Activated T-helper 9 cell treated with anti-CD3 and anti-CD28 coated beads, Interleukin-2, amount 50 U/mL, for 16 hours (primary cell): ENCODE measurements around the gene KRT79.

ENCODE experiments used
- DNase-seq: peaks from one replicate; pipeline ENCODE4 v3.0.0-alpha.2; 2020; ENCODE audit warnings: low read depth

The KRT79 gene

DNA sequence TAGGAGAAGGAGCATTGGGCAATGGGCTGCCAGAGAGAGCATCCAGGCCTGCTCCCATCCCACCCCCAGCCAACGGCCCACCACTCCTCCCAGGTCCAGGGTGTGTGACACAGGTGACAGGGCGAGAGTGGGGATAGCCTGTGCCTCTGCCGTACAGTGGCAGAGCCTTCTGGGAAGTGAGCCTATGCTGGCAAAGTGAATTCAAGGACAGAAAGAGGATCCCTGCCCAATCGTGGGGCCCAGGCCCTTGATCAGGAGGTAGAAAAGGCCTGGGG, 553 bp upstream of the KRT79 start:
- no peak for DNase-seq

DNA sequence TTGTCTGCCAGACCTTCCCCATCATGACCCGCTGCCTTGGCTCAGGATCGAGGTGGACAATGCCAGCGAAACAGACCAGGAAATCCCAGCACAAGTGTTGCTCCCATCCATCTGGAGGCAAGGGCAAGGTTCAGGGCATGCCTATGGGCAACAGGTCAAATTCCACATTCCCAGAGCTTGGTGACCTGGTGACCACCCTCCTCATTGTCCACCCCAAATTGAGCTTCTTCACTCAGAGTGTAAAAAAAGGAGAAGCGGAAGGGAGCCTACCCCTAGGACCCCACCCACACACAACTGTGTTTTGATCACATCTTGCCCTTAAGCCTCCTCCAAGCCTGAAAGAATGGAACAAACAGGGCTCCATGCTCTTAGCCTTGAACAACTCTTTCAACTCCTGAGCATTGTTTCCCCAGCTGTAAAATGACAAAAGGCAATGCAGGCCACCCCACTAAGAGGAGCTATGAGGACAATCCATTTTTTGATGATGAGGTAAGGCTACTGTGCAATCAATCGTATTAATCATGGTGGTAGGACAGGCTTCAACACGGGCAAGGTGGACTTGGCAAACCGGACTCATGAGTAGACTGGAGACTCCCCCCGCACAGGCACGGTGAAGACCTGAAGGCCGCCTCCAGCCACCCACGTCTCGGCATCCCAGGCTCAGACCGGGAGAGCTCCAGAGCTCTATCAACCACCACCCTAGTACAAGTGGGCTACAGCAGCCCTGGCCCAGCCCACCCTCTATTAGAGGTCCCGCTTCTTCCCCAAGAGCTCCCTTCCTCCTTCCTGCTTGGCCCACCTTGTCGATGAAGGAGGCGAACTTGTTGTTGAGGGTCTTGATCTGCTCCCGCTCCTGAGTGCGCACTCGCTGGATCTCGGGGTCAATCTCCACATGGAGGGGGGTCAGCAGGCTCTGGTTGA, 866 bp downstream of the KRT79 start:
- DNase-seq = no peak

DNA sequence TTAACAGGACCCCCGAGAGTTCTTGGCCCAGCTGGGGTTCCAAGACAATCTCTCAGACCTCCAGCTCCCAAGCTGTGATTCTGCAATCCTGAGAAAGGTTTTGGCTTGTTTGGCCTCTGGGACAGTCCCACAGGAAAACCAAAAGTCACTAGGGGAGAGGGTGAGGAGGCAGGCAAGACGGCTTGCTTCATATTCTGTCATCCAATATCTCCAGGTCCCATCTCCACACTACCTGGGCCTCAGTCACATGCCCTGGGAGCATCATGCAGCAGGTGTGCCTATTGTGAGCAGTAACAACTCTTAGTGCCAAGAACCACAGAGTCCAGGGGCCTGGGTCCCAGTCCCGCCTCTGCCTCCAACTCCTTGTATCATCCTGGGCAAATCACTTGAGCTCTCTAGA, 1.7 kb downstream of the KRT79 start:
- DNase-seq = no peak

DNA sequence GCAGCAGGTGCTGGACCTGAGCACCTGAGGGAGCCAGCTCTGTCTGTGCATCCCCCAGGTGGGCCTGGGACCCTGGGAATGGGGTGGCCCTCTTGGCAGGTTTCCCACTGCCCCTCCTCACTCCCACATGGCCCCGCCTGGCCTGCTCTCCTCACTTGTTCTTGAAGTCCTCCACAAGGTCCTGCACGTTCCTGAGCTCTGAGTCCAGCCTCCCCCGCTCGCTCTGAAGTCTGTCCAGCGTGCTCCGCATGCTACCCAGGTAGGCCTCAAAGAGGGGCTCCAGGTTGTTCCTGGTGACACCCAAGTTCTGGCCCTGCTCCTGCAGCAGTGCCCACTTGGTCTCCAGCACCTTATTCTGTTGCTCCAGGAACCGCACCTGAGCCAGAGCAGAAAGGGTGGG, 2.9 kb downstream of the KRT79 start:
- DNase-seq = no peak

DNA sequence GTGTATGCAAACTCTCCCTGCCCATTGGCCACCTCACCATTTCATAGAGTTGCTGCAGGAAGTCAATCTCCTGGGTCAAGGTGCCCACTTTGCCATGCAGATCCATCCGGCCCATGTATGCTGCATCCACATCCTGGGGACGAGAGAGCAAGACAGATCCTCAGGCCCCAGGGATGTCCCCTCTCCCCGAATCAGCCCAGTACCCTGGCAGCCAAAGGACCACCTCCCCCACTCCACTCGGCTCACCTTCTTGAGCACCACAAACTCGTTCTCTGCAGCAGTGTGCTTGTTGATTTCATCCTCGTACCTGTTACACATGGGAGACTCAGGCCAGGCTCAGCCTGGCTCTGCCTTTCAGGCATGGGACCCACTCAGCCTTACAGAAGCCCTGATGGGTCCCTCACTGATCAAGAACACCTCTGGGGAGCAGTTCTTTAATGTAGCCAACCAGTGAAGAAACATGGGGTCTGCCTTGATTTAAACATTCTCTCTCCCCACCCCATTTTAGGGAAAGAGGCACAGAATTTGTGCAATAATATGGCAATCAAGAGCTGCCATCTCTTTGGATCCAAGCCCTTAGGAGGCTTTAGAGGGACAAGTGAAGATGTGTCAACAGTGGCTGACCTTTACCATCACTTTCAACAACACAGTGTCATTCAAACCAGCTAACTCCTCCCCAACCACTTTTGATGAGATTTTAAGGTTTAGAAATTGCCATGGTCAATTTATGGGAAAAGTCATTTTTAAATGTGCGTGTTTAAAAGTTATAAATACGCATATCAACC, 3.9 kb downstream of the KRT79 start:
- no peak for DNase-seq

DNA sequence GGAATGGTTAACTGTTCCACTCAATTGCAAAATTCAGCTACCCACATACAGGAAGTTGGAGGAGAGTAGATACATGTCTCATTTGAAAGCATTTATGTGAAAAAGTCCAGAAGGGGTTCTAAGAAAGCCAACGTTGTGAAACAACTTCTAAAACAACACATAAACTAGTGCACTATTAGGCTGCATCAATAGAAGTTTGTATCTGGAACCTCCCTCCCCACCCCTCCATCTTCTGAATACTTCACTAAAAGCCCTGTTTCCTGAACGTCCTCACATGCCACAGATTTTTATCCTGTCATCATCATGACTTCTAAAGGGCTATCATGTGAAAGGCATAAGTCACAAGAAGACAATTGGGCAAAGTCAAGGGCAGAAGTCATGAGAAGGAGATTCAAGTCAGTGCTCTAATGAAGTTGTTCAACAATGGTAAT, 5.5 kb downstream of the KRT79 start:
- no peak for DNase-seq

DNA sequence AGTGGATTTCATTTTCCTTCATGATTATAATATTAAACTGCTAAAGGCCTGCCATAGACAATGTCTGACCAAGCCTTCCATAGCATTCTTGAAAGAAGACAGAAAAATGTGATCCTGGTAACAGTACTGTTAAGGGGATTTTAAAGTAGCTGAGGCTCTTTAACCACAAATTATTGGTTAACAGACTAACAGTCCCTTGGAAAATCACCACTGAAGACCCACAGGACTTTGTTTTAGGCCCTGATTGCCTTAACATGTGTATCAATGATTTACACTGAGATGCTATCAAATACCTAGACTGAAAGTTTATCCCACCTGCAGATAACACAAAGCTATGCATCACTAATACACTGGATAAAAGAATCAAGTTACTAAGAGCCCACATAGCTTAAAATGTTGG, 6.0 kb downstream of the KRT79 start:
- DNase-seq = no peak

DNA sequence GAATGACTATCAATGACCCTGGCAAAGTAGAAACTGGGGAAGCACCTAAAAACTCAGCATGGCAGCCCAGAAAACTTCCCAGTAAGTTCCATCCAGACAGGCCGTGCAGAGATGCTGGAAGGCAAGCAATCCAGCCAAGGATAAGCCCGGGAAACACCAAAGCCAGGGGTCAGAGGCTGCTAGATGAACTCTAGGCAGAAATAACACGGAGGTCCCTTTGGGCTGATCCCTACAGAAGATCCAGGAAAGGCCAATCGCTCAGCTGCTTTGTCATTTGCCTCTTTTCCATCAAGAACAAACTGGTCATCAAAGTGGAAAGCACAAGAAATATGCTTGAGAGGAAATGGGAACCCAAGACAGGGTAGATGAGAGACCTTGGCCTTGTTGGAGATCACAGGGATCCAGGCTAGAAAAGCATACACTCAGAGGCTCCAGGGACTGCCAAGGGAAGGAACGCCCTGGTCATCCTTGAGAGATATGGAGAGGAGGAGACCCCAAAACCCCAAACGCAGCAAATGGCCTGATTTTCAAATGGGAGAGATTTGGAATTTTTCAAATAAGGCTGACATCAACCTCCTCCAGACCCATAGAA, 6.5 kb downstream of the KRT79 start:
- no peak for DNase-seq

DNA sequence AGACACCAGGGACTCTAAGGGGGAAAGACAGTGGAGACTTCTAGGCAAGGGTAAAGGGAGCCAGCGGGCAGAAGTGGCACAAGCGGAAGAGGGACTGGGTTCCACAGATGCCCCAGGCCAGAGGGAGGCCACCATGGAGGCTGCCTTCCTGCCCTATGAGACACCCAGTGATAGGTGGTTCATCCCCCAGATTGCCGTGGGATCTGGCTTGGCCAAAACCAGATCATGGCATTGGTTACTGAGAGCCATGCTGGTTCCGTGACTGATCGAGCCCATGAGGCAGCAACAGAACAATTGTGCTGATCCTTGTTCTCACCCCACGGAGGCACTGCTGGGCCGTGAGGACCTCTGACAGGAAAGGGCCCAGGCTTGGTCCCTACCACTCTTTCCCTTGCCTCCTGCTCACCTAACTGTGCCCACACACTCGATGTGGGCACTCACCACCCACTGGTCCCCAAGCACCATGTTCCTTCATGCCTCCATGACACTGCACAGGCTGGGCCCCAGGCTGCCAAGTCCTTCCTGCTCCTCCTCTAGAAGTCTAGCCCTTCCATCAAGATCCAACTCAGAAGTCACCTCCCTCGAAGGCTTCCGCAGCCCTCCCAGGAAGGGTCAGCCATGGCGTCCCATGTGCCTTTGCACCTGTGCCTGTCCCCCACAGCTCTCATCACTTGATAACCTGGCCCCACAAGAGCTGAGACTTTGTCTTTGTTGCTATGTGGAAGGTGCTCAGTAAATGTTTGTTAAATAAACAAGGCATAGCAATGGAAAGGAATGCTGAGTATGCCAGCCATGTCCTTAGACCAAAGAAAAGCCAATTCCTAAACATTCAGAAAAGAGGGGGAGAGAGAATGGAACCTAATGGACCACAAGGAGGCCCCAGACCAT, 7.3 kb downstream of the KRT79 start:
- no peak for DNase-seq

DNA sequence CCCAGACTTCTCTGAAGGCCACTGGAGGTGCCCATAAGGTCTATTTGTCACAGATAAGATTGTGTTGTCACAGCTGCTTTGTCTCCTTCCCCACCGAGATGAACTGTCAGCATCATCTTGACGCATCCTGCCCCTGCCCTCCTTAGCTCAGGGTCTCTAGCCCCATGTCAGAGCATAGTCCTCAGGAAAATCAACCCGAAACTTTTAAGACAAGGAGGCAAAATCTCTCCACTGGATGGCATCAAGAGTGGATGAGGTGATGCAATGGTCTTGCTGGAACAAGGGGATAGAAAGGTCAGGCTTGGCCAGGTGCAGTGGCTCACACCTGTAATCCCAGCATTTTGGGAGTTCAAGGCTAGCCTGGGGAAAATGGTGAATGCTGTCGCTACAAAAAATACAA, 8.2 kb downstream of the KRT79 start:
- DNase-seq = no peak

DNA sequence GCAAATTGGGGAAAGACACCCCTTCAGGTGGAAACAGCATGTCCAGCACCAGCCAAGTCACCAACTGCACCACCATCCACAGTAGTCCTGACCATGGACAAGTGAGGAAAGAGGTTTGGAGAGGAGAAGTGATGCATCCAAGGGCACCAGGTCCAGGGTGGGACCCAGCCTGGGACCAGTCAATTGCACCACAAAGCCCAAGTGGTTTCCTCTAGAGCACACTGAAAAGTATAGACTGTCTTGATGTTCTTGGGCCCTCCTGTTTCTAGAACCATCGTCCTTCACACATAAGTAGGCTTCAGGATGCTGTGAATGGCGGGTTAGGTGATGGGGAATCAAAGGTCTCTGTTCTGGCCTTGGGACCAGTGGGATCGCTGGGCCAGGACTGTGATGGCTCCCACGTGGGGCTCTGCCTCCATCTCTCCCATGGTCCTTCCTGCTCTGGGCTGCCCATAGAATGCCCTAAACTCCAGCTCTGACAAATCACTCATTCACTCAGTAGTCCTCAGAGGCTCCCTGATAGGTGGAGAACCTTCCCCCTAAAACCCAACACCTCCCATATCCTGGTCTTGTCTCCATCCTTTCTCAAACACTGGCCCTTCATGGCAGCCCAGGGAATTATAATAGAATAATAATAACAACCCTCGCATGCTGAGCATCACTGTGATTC, 9.2 kb downstream of the KRT79 start:
- no peak for DNase-seq

DNA sequence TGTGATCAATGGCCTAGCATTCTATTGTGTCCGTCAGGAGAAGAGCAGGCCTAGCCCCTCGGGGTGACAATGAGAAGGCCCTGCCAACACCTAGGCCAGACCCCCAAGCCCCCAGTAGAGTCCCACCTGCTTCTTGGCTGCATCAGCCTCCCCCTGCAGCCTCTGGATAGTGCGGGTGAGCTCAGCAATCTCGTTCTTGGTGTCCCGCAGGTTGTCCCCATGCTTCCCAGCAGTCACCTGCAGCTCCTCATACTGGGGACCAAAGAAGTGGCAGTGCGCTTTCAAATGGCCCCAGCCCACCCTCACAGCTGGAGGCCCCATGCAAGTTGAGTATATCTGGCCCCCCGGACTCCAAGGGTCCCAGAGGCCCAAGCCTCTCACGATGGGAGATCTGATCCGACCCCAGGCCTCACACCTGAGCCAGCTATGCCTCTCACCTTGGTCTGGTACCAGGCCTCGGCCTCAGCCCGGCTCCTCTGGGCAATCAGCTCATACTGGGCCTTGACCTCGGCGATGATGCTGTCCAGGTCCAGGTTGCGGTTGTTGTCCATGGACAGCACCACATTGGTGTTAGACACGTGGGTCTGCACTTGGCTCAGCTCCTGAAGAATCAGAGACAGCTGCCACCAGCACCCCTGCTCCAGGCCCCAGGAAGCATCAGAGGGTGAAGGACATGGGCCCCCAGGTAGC, 10.2 kb downstream of the KRT79 start:
- no peak for DNase-seq

DNA sequence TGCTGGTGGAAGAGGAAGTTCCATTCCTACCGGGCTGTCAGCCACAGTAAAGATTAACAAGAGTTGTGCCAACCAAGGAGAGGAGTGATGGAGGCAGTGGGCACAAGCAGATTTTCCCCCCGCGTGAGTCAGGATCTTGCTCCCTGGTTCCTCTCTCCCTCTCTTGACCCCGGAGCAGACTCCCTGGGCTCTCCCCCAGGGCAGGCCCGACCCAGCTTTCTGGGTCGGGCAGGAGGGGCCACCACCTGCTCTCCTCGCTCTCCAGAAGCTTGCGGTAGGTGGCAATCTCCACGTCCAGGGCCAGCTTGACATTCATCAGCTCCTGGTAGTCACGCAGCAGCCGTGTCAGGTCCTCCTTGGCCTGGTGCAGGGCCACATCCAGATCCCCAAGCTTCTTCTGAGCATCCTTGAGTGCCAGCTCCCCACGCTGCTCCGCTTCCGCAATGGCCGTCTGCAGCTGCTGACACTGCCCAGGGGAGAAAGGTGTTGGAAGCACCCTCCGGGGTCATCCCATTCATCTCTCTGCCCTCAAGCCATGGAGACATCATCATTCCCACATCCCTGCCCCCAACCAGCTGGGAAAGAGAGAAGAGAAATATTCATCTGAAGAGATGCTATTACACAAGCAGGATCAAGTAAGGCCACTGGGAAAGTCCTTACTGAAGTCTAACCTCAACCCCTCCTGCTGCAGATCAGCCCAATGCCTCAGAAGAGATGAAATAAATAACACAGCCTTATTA, 11.2 kb downstream of the KRT79 start:
- no peak for DNase-seq

DNA sequence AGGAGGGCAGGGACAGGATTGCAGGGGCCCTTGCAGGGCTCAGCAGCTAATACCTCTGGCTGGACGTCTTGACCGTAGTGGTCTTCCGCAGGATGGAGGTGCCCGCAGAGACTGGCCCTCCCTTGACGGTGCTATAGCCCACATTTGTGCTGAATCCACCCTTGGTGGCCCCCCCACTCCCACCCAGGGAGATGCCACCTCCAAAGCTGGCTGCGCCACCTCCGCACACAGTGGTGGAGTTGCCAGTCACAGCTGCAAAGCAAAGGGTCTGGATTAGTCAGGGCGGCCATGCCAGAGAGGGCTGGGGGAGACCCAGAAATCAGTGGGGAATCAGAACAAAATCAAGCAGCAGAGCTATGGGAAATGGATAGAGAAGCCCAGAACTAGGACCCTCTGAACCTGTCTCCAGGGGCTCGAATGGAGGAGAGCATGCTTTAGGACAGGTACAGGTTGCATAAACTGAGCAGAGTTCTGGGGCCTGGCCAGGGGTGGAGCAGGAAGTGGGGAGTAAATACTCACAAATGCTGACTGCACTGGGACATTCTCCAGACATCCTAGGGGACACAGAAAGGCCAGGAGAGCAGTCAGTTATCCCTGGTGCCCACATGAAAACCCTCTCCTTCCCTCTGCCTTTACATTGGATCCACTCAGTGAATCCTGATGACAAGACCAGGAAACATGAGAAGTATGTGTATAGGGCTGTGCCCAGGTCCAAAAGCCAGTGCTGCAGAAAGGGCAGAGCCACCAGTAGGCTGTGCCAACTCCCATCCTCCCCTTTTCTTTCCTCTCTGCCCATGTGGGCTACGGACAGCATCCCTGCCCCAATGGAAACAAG, 12.1 kb downstream of the KRT79 start:
- DNase-seq = no peak

DNA sequence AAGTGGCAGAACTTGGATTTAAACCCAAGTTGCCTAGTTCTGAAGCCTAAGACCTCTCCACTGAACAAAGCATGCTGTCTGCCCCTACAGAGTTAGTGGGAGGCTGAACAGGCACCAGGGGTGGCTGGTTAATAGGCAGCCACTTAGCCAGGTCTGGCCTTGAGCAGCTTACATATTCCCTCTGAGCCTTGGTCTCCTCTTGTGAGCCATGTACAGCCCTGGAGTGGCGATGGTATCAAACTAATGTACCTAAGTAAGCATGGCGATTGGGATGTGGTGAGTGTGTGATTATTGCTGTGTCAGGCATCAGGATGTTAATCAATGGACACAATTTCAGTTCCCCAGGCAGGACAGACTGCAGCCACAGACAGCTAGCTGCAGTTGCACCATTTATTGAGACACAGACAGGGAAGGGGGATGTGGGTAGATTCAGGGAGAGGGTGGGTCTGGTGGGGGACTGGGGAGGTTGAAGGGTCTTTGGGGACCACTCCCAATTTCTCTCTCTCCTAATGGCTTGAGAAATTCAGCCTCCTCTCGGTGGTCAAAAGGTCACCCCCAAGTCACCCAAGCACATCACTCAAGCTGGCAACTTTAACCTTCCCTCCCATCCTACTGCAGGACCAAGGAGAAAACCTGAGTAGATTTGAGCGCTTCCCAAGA, 12.9 kb downstream of the KRT79 start:
- DNase-seq = no peak

DNA sequence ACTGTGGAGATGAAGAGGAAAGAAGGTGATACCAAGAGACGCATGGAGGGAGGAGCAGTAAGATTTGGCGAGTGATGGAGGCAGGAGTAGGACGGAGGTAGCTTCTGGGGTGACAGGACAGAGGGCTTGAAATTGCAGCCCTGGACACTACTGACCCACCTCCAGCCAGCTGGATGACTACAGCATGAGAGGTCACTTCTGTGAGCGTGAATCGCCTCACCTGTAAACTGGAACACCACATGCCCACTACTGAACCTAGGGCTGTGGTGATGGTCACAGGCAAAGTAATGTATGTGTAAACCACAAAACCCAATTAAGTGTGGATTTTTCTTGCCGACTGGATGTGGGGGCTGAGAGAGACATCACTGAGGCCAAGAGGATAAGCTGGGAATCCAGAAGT, 13.6 kb downstream of the KRT79 start:
- DNase-seq = no peak

DNA sequence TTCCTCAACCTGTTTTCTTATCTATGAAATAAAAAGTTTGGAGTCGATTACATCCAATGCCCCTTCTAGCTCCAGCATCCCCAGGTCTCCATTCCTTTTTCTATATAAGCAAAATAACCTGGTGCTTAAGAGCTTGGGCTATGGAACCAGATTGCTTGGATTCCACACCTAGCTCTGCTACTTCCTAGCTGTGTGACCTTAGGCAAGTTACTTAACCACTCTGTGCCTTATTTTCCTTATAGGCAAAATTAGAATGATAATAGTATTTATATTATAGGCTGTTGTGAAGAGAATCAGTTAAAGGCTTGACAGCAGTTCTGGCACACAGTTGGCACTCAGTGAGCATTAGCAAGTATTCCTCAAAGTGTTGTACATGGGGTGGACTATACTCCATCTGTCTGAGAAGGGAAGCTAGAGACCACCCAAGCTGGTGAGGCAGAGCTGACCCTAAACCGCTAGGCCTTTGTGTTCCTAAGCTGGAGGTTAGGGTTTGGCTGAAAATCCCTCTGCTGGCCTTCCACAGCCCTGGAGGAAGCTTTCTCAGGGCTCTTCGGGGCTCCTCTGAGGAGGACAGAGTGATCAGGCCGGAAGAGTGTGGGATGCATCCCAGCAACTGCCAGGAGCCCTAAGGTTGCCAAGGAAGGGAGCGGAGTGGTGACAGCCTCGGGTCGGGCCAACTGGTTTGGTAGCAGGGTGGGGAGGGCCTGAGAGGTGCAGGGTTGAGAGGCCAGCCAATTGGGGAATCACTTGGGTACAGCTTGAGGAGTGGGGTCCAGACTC, 14.2 kb downstream of the KRT79 start:
- DNase-seq = no peak

DNA sequence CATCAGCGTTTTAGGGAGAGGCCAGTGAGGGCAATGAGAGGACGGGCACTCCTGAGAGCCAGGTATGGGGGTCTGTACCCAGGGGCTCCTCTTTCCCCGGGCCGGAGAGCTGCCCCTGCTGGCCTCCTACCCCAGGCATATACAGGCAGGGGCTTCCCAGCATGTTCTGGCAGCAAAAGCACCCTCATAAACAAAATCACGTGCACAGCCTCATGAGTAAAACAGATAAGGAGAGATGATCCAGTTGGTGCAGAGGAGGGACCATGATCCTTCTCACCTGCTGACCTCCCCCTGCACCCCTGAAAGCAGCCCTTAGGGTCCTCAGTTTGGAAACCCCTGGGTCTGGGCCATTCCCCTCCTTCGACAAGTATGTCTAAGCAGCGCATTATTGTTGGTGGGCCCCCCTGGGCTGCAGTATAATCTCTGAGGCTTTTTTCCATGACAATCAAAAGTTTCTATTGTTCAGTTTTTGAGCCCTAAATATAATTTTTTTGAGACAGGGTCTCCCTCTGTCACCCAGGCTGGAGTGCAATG, 15.2 kb downstream of the KRT79 start:
- no peak for DNase-seq
